Breast epithelium (tissue), 3 donors: ENCODE measurements around the gene SDE2.
A peak's percentile ranks its signal among the peaks of the same experiment; 100 is the strongest.

Experiments
- CTCF ChIP-seq, 3 donors: fragments of 450-650 bp; IDR thresholded peaks; one replicate each; pipeline ENCODE4 v1.5.1; 2016 to 2017; ENCODE audit warnings: antibody characterized with exemption in 3 of 3, mild to moderate bottlenecking in 3 of 3, moderate library complexity in 3 of 3
- POLR2A ChIP-seq: fragments of 450-650 bp; IDR thresholded peaks from one replicate; pipeline ENCODE4 v1.6.1; 2016; ENCODE audit warnings: antibody characterized with exemption, mild to moderate bottlenecking, moderate library complexity
- POLR2AphosphoS5 ChIP-seq, 3 donors: sonication (generic); formaldehyde crosslinking; IDR thresholded peaks; one replicate each; pipeline ENCODE4 v1.6.1; 2017; ENCODE audit warnings: antibody characterized with exemption in 3 of 3

- TF ChIP-seq POLR2AphosphoS5 (IDR thresholded peaks at IDR 0.05) (peak; percentile 94 to 98 (median 95)), CTCF (IDR thresholded peaks at IDR 0.05) (peak in 1 of 3 donors; percentile 9), POLR2A (peak; percentile 63)
Observed at GRCh38 chr1:225999227-225999911, at the start of gene SDE2.
